GM19455 (cell line): ENCODE measurements around the gene ANGPTL2.
"Not testable (repeated sequence)": the region's sequence is repeated elsewhere in the genome, so short reads cannot be mapped to it uniquely, and the experiment has no call there.

ENCODE experiments used
- ATAC-seq: cut with Tn5 transposase; IDR thresholded peaks from one replicate; pipeline ENCODE4 v1.9.1; 2021; ENCODE audit not compliant: unreplicated experiment

ANGPTL2 gene

DNA sequence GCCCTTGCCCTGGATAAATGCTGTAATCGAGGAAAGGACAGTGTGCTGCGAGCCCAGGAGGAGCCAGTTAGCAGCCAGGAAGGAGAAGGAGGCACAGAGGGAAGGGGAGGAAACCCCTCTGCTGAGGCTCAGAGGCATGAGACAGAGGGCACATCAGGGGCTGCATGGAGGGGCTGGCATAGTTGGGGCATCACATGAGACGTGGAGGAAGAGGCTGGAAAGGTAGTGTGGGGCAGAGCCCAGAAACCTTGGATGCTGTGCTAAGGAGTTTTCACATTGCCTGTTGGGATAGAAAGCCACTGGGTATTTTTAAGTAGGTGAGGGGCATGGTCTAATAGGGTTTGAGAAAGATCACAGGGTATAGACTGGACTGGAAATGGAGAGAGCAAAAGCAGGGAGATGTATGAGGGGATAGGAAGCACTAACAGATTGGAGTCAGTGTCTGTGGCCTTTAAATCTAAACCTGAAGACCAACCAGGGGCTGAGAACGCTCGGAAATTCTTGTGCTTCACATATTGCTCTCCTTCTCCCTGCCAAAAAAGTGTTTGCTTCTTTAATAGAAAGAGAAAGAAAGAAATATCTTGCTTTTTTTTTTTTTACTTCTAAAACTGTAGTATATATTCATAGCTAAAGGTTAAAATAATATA, 33.0 kb upstream of the ANGPTL2 start:
- no peak for ATAC-seq

DNA sequence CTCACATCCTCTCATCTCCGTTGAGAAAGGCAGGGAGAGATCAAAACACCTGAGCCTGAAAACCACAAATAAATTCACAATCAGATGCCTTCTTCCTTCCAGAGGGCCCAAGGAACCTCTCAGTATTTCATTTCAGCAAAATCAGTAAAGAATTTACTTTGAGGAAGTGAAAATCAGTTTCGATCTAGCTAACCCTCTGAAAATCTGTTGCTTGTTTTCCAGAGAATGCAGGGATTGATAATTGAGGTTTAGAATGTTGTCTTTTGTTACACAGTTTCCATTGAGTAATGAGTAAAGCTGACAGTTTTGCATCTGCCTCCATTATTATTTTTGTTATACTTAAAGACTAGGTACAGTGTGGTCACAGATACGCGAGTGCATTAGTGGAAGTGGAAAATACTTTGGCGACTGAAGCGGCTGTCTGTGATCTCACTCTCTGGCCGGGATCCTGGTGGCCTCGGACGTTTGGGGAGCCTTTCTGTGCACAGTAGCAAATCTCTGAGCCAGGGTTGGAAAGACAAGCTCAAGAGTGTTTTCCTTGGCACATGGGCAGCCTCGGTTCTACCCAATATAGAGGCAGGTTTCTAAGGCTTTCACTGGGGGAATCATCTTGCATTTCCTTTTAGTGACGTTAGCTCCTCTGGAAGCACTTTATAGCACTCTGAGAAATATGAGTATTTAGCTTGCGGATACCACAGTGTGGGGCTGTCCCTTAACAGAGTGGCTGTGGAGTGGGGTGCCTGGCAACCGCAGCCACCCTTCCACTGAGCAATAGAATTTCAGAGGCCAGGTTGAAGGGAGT, 32.2 kb upstream of the ANGPTL2 start:
- no peak for ATAC-seq

DNA sequence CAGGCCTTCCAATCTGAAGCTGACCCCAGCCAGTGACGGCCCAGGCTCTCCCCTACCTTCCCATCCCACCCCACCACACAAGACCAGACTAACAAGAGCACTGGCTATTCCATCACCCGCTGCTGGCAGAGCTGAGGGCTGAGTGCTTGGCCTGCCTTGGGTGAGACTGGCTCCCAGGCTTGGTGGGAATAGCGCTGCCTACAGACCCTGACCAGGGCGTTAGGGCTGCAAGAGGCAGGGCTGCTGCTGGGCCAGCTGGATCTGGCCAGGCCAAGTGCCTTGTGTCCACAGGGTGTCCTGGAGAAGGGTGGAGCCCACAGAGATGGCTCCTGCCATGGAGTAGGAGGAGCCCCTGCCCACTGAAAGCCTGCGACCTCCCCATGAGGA, 31.6 kb upstream of the ANGPTL2 start:
- no peak for ATAC-seq

DNA sequence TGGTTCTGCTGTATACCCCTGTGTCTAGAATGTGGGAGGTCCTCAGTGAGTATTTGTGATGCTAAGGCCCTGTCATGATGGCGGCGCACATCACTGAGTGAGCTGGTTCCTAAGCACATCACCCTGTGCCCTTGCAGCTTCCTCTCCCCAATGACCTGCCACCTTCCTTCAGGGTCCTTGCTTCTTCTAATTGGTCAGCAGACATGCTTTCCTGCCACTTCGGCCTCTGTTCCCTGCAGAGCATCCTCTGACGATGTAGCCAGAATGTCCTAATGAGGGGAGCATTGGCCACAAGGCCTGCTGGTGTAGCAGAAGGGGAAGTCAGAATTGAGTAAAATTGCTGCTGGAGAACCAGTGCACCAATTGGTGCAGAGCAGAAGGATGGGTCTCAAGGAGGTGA, 31.1 kb upstream of the ANGPTL2 start:
- ATAC-seq, result no peak

DNA sequence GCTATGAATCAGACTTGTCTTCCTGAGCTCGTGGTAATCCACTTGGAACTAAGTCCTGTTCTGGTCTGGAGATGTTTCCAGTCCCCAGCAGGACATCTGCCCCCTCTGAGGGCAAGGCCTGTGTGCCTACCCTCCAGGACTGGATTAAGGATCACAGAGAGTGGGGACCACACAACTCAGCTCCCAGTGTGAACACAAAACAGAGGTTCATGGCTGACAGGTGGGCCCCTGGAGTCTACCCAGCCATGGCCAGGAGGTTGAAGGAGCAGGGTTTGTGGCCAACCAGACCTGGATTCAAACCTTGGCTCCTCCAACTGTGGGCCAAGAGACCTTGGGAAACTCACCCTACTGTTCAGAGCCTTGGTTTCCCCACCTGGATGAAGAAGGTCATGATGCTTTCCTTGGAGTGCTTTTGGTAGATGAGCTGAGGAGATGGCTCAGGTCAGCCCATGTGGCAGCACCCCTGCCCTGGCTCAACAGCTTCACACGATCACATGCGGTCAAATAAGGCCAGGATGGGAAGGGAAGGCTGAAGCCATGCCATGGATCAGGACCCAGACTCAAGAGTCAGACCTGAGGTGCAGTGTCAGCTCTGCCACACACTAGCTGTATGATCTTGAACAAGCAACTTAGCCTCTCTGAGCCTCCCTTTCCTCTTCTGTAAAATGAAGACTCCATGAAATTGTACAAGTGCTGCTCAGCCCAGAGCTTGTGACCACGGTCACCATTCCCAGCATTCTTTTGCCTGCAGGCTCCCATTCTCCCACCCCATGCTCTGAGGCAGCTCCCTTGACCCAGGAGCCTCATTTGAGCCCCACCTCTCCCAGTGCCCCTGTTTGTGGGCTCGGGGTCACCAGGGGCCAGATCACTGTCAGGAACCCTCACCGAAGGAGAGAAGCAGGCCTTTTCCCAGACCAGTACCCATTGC, 27.3 kb upstream of the ANGPTL2 start:
- no peak for ATAC-seq

DNA sequence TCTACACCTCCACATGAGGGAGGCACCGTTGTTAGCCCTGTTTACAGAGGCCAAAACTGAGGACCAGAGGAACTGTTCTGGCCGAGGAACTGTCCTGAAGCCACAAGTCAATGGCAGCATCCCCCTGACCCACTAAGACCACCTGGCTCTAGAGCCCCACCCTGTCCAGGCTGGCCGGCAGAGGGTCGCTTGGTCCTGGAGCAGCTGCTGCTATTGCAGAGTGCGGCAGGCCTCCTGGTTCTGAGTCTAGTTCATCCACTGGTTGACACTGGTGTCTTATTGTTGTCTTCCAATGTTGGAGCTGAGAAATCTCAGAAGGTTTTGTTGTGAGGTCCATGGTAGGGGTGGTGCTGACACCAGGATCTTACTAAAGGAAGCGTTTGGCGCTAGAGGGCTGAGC, 26.6 kb upstream of the ANGPTL2 start:
- ATAC-seq, result no peak

DNA sequence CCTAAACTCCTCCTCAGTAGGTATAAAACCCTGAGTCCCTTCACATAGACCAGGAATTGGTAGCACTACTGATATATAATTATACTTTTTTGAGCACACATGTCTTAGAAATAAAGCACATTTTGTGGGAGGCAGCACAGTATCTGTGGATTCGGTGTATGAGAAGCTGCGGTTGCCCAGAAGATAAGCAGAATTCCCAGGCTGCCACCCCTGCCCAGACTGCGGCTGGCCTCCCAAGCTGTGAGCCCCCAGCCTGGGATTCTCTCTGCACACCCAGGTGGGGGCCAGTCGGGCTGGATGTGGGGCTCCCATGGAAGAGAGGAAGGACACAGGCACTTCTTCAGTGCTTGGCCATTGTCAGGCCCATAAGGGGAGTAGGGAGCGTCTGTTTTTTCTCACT, 25.6 kb upstream of the ANGPTL2 start:
- no peak for ATAC-seq

DNA sequence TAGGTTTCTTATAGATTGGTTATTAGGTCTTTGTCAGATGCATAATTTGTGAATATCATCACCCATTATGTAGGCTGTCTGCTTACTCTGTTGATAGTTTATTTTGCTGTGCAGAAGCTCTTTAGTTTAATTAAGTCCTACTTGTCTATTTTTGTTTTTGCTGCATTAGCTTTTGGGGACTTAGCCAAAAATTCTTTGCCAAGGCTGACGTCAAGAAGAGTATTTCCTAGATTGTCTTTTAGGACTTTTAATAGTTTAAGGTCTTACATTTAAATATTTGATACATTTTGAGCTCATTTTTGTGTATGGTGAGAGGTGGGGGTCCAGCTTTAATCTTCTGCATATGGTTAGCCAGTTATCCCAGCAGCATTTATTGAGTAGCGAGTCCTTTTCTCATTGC, 24.8 kb upstream of the ANGPTL2 start:
- no peak for ATAC-seq

DNA sequence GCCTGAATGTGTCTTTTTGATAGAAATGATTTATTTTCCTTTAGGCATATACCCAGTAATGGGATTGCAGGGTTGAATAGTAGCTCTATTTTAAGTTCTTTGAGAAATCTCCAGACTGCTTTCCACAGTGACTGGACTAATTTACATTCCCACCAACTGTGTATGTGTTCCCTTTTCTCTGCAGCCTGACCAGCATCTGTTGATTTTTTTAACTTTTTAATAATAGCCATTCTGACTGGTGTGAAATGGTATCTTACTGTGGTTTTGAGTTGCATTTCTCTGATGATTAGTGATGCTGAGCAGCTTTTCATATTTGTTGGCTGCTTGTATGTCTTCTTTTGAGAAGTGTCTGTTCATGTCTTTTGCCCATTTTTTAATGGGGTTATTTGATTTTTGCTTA, 24.4 kb upstream of the ANGPTL2 start:
- not testable (repeated sequence) for ATAC-seq

DNA sequence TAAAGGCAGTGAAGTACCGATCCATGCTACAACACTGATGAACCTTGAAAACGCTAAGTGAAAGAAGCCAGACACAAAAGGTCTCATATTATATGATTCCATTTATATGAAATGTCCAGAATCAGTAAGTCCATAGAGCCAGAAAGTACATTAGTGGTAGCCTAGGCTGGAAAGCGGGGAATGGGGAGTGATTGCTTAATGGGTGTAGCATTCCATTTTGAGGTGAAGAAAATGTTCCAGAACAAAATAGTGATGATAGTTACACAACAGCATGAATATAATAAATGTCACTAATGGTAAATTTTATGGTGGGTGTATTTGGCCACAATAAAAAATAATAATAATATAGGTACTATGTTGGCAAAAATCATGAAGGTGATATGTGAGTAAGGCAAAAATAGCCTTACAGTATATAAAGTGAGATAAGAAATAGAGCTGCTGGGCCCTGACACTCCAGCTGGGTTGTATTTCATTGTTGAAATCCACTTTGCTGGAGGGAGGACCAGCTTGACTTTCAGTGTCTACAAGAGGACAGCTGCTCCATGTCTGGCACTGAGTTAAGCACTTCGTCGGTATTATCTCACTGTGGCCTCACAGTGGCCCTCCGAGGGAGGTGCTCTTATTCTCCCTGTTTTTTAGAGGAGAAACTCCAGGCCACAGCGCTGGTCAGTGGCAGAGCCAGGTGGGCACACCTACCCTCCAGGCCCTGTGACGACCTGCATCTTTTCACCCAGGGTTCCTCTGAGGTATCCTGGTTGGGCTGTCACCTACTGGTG, 22.4 kb upstream of the ANGPTL2 start:
- ATAC-seq, result no peak

DNA sequence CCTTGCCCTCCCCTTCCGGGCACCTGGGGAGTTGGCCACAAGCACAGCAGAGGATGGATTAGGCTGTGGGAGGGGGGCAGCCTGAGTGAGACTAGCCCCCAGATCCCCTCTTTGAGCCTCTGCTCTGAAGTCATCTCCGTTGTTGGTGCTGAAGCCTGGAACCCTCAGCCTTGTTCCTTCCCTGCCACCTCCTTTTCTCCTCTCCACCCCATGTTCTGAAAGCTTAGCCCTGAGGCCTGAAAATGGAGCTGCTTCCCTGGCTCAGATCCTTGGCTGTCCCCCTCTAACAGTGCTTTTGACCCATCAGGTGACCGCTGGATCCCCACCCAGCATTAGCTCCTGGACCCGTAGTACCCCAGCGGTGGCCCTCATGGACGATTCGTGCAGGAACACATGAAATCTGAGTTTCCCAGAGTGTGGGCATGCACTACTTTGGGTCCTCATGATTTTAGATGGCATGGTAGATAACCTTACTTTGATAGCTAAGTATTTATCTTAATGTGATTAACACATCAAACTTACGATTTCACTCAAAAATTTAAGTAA, 21.6 kb upstream of the ANGPTL2 start:
- ATAC-seq, result no peak

DNA sequence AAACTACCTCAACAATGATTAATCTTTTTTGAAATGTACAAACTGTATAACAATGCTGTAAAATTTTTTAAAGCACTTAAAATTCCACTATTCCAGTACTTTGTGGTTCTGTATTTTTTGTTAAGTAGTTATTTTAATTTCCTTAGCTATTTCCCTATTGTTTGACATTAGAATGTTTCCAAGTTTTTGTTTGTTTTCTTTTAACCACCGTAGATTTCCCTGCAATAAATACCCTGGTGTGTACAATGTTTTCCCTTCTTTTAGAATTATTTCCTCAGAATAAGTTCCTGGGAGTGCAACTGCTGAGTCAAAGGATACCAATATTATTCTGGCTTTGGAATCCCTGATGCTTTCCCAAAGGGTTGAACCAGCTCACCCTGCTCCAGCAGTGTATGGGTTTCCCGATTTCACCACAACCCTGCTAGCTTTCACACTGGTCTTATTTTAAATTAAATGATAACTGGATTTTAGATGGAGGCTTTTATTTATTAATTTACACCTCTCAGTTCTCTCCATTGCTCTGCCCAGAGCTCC, 20.6 kb upstream of the ANGPTL2 start:
- ATAC-seq, result no peak

DNA sequence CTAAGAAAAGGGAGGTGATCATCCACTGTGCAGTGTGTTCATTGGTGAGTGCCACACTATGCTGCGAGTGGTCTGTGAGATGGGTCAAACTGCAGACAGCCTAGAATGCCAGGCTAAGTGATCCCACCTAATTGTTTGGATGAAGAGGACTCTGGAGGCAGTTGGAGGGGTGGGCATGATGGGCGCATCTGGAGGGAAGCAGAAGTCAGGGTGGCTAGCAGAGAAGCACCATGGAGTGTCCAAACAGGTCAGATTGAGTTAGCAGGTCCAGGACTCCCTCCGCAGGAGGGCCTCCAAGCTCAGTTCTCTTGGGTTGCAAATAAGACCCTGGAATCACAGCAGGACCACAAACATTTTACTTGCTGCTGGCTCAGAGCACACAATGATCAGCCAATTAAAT, 19.9 kb upstream of the ANGPTL2 start:
- no peak for ATAC-seq

DNA sequence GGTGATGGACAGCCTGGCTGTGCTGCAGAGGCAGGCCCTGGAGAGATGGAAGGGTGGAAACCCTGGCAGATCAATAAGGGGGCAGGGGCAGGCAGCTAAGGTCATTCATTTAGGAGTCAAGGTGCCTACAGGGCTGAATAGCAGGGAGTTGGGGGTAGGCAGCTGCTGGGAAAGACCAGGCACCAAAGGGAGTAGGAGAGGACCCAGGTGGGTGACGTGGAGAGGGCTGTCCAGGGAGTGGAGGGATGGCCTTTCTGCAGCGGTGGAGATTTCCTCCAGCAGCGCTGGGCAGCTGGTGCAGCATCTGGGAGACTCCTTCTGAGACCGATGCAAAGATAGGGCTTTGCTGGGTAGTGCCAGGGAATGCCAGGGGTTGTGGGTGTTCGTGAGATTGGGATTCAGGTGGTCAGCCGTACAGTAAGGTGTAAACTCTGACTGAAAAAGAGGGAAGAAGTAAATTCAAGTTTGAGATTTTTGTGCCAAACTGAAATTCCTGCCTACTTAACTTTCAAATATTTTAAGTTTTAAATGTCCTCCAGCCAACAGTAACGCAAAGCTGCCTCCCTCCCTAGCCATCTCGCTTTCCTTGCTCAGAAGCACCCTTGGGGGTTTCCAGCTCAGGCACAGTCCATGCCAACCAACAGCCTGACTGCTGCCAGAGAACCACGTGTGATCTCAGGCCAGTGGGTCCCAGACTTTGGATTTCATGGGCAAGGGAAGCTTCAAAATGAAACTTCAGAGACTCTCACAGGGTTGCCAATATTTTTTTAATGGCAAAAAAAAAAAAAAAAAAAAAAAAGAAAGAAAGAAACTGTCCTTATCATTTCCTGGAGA, 18.6 kb upstream of the ANGPTL2 start:
- no peak for ATAC-seq

DNA sequence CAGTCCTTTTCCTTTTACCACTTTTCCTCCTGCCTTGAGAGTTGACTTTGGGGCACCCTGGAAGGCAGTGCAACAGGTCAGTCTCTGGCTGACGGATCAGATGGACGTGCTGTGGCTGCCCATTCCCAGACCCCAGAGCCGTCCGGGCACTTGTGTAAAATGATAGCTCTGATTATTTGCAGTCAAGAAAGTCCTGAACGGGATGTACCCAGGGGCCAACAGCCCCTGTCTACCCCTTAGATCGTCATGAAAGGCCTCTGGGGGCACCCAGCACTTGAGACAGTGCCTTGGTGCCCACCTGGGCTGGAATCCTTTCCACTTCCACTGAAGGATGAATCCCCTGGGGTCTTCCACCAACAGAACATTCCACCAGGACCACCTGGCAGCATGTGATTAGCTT, 17.7 kb upstream of the ANGPTL2 start:
- ATAC-seq, result no peak

DNA sequence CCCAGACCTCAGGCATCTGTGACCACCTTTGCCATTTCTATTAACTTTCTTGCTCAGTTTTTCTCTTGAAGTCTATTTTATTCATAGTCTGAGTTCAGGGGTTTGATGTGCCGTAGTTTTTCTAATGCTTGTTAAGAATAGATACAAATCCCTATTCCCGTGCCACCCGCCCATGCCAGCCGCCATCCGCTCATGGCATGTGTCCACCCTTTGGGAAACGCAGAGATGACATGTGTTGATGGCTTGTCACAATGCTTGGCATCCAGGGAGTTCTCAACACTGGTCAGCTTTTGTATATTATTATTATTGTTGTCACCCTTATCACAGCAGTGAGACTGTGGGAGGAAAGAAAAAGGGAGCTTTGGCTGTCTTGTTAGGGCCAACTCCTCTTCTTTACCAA, 17.3 kb upstream of the ANGPTL2 start:
- no peak for ATAC-seq

DNA sequence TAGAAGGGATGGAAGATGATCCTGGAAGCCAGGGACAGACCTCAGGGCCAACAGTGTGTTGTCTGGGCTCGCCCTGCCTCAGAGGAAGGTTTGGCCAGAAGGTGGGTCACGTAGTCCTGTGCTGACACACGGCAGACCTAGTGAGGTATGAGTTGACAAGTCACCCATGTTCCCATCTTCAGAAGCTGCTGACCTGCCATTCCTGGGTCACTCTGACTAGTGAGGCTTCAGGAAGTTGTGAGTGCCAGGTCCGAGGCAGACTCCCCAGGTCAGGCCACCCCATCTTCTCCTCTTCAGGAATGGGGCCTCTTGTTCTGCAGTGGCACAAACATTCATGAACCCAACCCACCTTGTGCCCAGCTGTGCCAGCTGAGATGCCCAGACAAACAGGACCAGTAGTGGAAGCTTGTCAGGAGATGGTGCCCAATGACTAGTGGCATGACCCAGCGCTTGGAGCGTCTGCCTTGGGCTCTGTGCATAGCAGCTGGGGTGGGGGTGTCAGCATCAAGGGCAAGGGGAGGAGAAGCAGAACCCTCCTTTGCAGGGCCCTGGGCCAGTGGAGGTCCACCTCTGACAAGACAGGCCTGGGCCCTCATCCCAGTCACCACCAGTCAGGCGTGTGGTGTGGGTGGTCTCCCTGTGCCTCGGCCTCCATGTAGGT, 16.8 kb upstream of the ANGPTL2 start:
- no peak for ATAC-seq

DNA sequence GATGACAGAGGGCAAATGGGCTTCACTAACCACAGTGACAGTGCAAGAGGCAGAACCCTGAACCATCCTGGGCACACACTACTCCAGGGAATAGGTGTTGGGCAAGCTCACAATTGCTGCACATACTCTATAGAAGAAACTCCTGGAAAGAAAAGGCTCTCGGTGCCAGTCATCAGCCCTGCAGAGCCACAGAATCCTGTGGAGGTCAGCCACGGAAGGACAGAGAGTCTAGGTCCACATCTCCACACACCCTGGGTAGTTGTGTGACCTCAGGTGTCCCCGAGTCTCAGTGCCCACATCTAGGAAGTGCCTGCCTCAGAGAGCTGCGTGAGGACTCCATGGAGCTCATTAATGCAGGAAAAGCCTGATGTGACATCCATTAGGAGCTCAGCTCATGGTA, 16.0 kb upstream of the ANGPTL2 start:
- no peak for ATAC-seq
